Neural crest cell (in vitro differentiated cells): ENCODE results near the gene CCNDBP1. TPM values are rescaled to one million over a fixed set of nuclear protein-coding genes. Genes with fewer than 3 reads are reported as not detected.

Source experiments
- DNase-seq: peaks from one replicate; pipeline ENCODE4 v3.0.0; 2021; ENCODE audit warnings: low read depth, mixed read lengths, low spot score
- H3K27ac Mint-ChIP-seq: one replicate; pipeline ENCODE4 v1.8.0; 2021; ENCODE audit warnings: mild to moderate bottlenecking, mixed read lengths; ENCODE audit not compliant: unreplicated experiment
- H3K27me3 Mint-ChIP-seq: 2 replicates; pipeline ENCODE4 v1.8.0; 2021; ENCODE audit warnings: low read depth, mild to moderate bottlenecking, mixed read lengths
- H3K36me3 Mint-ChIP-seq: 2 replicates; pipeline ENCODE4 v1.8.0; 2021; ENCODE audit warnings: low read depth, mild to moderate bottlenecking, mixed read lengths
- H3K4me1 Mint-ChIP-seq: 2 replicates; pipeline ENCODE4 v1.8.0; 2021; ENCODE audit warnings: mixed read lengths
- H3K4me3 Mint-ChIP-seq: one replicate; pipeline ENCODE4 v1.8.0; 2021; ENCODE audit warnings: mild to moderate bottlenecking, mixed read lengths
- H3K9me3 Mint-ChIP-seq: 2 replicates; pipeline ENCODE4 v1.8.0; 2021; ENCODE audit warnings: mixed read lengths
- total RNA-seq: library from RNA; stranded (reverse); gene quantifications from 2 replicates; pipeline ENCODE4 v1.2.1, GENCODE V29; 2021
- TF ChIP-seq, protein P1 (sequence below): fragments of 200-600 bp; sonication (generic); conservative IDR thresholded peaks from 2 replicates; pipeline ENCODE4 v1.5.0; 2021; ENCODE audit warnings: antibody characterized with exemption, mild to moderate bottlenecking

CCNDBP1 gene
- total RNA-seq, 1 donor from 2014 or later = 31.4 TPM

DNA sequence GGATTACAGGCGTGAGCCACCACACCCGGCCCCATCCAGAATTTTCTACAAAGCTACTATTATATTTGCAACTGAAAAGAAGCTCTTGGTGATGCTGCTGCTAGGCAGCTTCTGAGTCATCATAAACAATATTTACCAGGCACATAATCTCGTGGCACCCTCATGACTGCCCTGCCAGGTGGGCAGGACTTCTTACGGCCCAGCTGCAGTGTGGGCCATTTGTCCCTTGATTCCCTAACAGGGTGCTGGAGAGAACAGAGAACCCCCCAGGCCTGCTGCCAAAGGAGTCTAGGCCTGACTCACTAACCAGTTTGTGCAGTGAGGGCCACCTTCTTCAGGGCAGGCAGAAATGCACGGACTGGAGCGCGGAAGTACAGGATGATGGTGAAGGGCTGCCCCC, 30.8 kb downstream of the CCNDBP1 start:
- no peak overlapping the region for H3K4me3 Mint-ChIP-seq
- no peaks in the 10 kb centered on the region for H3K9me3 Mint-ChIP-seq
- no peak overlapping the region for H3K27ac Mint-ChIP-seq
- no peaks in the 10 kb centered on the region for H3K36me3 Mint-ChIP-seq
- no peak for DNase-seq
- H3K4me1 Mint-ChIP-seq = peaks cover 5% of the 10 kb centered on the region
- peaks cover under 1% of the 10 kb centered on the region for H3K27me3 Mint-ChIP-seq
- TF ChIP-seq, protein P1, sequence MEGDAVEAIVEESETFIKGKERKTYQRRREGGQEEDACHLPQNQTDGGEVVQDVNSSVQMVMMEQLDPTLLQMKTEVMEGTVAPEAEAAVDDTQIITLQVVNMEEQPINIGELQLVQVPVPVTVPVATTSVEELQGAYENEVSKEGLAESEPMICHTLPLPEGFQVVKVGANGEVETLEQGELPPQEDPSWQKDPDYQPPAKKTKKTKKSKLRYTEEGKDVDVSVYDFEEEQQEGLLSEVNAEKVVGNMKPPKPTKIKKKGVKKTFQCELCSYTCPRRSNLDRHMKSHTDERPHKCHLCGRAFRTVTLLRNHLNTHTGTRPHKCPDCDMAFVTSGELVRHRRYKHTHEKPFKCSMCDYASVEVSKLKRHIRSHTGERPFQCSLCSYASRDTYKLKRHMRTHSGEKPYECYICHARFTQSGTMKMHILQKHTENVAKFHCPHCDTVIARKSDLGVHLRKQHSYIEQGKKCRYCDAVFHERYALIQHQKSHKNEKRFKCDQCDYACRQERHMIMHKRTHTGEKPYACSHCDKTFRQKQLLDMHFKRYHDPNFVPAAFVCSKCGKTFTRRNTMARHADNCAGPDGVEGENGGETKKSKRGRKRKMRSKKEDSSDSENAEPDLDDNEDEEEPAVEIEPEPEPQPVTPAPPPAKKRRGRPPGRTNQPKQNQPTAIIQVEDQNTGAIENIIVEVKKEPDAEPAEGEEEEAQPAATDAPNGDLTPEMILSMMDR = no peak

DNA sequence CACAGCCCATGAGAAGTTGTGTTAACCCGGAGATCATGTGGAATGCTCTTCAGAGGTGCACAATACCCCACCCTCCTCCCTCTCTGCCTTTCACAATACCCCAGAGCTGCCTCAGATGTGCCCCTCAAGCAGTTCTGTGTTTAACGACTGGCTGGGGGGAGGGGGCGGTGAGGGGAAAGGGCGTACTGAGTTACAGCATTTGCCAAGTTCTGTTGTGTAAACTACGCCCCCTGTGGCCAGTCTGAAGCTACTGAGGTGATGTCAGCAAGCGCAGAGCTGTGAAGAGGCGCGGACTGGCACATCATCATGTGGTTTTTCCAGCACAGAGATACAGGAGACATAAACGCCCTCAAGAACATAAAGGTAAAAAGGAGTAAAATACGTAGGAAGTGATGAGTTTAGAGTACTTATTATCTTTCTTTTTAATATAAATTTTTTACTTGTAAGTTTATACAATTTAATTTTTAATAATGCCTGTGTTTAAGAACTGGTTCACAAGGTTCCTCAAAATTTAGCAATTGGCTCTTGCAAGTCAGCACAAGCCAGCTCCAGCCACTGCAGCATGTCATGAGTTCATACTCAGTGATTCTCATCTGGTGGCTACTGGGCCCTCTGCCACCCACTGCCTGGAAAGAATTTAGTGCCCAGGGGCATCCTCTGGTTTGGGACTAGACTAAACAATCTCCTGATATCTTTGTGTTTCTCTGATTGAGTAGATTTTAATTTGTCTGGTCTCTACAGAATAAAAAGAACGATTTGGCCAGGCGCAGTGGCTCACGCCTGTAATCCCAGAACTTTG, 33.9 kb downstream of the CCNDBP1 start:
- peak; percentile 25 for DNase-seq
- no peaks in the 10 kb centered on the region for H3K36me3 Mint-ChIP-seq
- H3K27ac Mint-ChIP-seq = no peak overlapping the region
- H3K27me3 Mint-ChIP-seq = no peaks in the 10 kb centered on the region
- peaks cover 5% of the 10 kb centered on the region for H3K4me1 Mint-ChIP-seq
- H3K4me3 Mint-ChIP-seq = no peak overlapping the region
- H3K9me3 Mint-ChIP-seq = no peaks in the 10 kb centered on the region
- TF ChIP-seq, protein P1 = peak; percentile 45

DNA sequence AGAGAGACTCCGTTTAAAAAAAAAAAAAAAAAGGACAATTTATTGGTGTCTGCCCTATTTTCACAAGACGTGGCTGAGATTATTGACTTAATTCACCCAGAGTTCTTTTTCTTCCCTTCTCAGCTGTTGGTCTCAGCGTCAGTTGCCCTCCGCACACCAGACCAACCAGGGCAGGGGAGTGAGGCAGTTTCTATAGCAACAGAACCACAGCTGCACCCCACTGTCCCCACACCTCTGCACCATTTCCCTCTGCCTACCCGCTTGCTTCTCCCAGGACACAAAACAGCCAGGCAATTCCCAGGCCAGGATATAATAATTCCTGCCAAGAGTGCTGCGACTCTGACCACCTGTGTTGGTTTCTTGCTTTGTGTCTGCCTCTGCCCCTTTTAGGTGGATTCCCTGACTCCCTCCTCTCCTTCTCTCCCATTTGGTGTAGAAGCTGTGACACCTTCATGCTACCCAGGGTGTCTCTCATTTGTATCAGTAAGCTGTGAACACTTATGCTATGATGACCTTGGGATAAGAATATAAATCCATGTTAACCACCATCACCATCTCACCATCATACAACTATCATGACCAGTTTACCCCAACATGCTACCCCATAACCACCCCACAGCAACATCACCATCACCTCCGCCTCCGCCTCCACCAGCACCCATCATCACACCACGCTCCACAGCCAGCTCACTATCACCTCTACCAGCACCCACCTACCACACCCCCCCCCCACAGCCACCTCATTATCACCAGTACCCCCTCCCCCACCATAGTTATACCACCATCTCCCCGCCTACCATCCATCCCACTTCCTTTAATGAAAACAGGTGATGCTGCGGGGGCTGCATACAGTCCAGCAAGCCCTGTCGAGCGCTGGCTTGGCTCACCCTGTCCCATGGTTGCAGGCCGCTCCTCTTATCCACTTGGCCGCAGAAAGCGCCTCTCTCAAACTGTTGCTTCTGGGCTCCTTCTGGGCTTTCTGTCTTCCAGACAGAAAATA, 35.0 kb downstream of the CCNDBP1 start:
- H3K36me3 Mint-ChIP-seq = no peaks in the 10 kb centered on the region
- TF ChIP-seq, protein P1 = no peak
- H3K9me3 Mint-ChIP-seq = no peaks in the 10 kb centered on the region
- no peak overlapping the region for H3K27ac Mint-ChIP-seq
- no peak overlapping the region for H3K4me3 Mint-ChIP-seq
- peaks cover 5% of the 10 kb centered on the region for H3K4me1 Mint-ChIP-seq
- DNase-seq = no peak
- no peaks in the 10 kb centered on the region for H3K27me3 Mint-ChIP-seq

DNA sequence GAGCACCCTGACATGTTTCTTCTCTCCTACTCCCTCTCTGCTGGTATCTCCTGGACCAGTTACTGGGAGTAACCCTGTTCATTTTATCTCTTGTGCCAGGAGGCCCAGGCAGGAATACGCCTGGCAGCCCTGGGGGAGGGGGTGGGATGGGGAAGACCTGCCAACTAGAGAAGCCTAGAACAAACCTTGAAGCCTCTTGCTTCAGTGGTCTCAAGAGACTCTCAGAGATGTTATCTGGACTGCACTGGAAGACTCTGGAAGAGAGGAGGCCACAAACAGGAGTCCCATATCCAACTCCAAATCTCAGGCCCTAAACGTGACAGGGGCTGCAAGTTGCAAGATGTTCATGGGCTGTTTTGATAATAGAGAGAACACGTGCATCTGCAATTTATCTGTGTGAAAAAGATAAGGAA, 35.8 kb downstream of the CCNDBP1 start, which contains the start of gene EPB42:
TSS of gene EPB42 (minus strand) at position 28 of the 413 bp plus-strand sequence. CDS start 193 bp downstream, outside the sequence.
- Mint-ChIP-seq H3K4me1 (peaks cover 5% of the 10 kb centered on the region), H3K27me3 (no peaks in the 10 kb centered on the region), H3K9me3 (peaks cover 2% of the 10 kb centered on the region), H3K36me3 (no peaks in the 10 kb centered on the region), H3K27ac (peak within 1 kb of the TSS; percentile 1), H3K4me3 (no peak within 1 kb of the TSS)
- no peak for DNase-seq
- TF ChIP-seq, protein P1 = no peak

DNA sequence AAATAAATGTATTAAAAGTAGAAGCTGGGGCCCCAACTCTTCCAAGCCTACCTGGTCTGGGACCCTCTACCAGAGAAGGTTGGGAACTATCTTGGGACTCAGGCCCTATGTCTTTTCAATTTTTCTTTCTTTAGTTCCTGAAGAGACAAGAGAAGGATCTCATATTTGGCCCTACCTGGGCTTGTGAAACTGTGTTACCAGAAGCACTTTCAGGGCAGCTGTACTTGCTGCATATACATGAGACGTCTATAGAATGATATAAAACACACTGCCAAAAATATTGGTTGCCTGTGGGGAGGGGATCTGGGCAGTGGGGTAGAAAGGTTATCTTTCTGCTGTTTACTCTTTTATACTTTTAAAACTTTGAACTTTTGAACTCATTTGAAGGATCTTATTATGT, 36.2 kb downstream of the CCNDBP1 start:
- TF ChIP-seq, protein P1 = no peak
- peaks cover 5% of the 10 kb centered on the region for H3K4me1 Mint-ChIP-seq
- peaks cover 2% of the 10 kb centered on the region for H3K9me3 Mint-ChIP-seq
- DNase-seq = no peak
- H3K36me3 Mint-ChIP-seq = no peaks in the 10 kb centered on the region
- no peak overlapping the region for H3K4me3 Mint-ChIP-seq
- H3K27me3 Mint-ChIP-seq = no peaks in the 10 kb centered on the region
- H3K27ac Mint-ChIP-seq = no peak overlapping the region
